Renal pelvis (tissue), 4 donors: ENCODE results near the gene IFIT3. TPM values are rescaled to one million over a fixed set of nuclear protein-coding genes. Genes with fewer than 3 reads are reported as not detected.
A peak's percentile ranks its signal among the peaks of the same experiment; 100 is the strongest.
"Not testable (repeated sequence)": the region's sequence is repeated elsewhere in the genome, so short reads cannot be mapped to it uniquely, and the experiment has no call there.

Experiments used
- DNase-seq: peaks from one replicate; pipeline ENCODE4 v3.0.0-alpha.2; 2013
- polyA plus RNA-seq, 3 donors: library from polyadenylated mRNA; unstranded; fragments of 120-200 nt; gene quantifications; one replicate each; pipeline ENCODE4 v1.2.1, GENCODE V29; 2013; ENCODE audit not compliant: insufficient read length in 3 of 3

IFIT3 gene
- polyA plus RNA-seq, 3 donors = 10.5 to 14.8 (median 11.0) TPM

DNA sequence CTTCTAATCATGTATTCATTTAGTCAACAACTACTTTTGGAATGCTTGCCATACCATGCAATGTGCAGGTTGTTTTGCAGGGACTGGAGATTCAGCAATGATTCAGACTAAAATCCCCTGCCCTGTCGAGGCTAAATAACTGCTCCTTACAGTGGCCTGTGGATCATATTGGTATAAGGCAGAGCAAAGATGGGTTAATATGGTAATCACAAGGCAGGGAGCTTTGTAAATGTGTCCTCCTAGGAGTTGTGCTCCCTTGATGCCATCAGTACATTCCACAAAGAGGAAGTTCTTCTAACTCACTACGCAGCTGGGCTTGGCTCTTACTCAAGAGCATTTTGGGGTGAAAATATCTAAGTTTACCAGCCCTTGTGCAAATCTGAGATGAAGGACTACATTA lies 26.6 kb upstream of the IFIT3 start:
- no peak for DNase-seq

DNA sequence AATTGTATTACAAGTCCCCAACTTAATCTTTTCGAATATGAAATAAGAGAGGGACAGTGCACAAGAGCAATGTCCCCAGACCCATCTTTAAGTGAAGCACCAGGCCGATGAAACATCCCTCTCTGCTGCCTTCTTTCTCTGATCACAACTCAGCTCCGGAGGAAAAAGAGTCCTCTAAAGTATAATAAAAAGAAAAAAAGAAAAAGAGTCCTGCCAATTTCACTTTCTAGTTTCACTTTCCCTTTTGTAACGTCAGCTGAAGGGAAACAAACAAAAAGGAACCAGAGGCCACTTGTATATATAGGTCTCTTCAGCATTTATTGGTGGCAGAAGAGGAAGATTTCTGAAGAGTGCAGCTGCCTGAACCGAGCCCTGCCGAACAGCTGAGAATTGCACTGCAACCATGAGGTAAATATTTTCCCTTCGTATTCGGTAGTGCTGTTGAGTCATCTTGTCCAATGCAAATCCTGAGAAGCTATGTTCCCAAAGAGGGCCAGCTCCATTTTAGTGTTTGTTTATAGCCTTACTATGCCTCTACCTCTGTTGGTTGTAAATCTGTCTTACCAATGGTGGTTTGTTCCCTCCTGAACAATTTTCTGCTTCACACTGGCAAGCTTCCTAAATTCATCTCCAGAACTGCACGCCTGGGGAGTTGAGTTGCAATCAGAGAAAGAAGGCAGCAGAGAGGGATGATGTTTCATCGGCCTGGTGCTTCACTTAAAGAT lies 25.9 kb upstream of the IFIT3 start, which contains the start of gene IFIT2:
Gene IFIT2, plus strand, starts transcription at position 326 of the 725 bp plus-strand sequence. Its CDS starts 78 bp downstream, at position 404.
- DNase-seq = peak; percentile 64

DNA sequence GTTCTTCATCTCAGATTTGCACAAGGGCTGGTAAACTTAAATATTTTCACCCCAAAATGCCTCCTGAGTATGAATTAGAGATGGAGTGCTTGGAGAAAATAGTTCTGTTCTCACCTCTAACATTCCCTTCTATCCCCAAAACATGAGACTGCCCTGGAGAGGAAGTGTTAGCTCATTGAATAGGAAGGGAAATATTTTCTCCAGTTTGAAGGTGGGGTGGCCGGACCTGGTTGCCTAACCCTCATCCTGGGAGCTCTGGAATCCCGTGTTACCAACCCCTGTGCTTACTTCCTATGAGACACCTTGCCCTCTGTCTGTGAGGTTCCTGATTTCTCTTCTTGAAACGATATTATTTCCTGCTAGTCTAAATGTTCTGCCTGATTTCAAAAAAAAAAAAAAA lies 25.2 kb upstream of the IFIT3 start:
- DNase-seq = no peak

DNA sequence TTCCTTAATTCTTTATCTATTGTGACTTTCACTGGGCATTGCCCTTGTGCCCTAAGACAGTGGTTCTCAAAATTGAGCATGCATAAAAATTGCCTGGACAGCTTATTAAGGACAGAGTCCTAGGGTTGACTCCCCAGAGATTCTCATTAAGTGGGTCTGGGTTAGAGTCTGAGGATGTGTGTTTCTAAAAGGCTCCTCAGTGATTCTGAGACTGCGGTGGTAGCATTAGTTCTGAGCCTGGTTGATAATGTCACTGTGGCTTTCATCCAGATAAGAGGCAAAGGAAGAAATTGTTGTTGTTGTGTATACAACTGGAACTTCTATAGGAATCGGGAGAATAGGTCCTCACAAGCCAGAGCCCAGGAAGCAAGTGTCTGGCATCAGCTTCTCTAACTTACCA lies 24.6 kb upstream of the IFIT3 start:
- DNase-seq = no peak

GRCh38 chr10:89304026-89304425 lies 23.8 kb upstream of the IFIT3 start:
- no peak for DNase-seq

GRCh38 chr10:89304446-89304845 lies 23.4 kb upstream of the IFIT3 start:
- DNase-seq = no peak

DNA sequence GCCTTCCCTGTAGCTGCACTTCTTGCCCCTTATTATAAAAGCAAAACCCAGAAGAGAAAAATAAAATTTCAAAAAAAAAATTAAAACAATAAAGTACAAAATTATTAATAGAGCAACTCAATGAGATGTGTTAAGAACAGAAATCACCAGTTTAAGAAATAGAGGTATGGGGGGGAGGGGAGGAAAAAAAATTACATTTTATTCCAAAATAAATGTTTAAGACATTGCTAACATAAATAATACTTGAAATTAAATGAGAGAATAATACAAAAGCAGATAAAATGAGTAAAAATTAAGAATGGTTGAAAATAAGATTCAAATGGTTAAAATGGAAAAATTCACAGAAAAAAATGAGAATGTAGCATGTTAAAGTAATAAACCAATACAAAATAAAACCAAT lies 22.9 kb upstream of the IFIT3 start:
- no peak for DNase-seq

GRCh38 chr10:89305766-89306433 lies 21.9 kb upstream of the IFIT3 start:
- DNase-seq = no peak

DNA sequence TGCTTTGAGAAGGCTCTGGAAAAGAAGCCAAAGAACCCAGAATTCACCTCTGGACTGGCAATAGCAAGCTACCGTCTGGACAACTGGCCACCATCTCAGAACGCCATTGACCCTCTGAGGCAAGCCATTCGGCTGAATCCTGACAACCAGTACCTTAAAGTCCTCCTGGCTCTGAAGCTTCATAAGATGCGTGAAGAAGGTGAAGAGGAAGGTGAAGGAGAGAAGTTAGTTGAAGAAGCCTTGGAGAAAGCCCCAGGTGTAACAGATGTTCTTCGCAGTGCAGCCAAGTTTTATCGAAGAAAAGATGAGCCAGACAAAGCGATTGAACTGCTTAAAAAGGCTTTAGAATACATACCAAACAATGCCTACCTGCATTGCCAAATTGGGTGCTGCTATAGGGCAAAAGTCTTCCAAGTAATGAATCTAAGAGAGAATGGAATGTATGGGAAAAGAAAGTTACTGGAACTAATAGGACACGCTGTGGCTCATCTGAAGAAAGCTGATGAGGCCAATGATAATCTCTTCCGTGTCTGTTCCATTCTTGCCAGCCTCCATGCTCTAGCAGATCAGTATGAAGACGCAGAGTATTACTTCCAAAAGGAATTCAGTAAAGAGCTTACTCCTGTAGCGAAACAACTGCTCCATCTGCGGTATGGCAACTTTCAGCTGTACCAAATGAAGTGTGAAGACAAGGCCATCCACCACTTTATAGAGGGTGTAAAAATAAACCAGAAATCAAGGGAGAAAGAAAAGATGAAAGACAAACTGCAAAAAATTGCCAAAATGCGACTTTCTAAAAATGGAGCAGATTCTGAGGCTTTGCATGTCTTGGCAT lies 21.1 kb upstream of the IFIT3 start:
- DNase-seq = no peak

- DNase-seq = no peak
Measured at GRCh38 chr10:89307269-89307577, 20.6 kb upstream of the IFIT3 start.

DNA sequence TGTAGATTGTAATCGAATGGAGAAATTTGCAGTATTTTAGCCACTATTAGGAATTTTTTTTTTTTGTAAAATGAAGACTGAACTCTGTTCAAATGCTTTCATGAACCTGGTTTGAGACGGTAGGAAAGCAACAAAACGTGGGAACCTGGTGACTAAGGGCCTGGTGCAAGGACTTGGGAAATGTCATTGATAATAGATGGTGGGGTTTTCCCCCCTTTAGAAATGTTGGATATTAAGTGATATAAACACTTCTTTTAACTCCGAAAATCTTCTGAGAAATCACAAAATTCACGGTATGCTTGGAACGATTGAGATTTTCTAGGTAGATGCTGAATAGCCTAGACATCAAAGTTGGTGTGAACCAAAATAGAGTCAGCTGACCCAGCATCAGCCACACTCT lies 19.5 kb upstream of the IFIT3 start:
- no peak for DNase-seq

DNA sequence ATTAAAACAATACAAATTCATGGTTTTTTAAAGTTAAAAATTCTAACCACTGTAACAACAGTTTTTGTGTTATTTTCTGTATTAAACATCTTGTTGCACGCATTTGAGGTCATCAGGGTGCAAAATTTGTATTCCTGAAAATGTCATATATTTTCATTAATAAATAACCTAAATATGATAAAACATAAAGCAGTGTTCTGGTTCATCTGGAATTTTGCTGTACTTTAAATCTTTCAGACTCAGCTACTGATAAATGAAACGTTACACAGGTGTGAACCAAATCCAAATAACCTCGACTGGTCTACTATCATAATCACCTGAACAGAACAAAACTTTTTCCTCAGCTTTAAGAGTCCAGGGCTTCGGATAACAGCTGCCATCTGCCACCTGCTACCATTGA lies 19.1 kb upstream of the IFIT3 start:
- no peak for DNase-seq

- no peak for DNase-seq
Measured at GRCh38 chr10:89309156-89310055, 18.4 kb upstream of the IFIT3 start.

DNA sequence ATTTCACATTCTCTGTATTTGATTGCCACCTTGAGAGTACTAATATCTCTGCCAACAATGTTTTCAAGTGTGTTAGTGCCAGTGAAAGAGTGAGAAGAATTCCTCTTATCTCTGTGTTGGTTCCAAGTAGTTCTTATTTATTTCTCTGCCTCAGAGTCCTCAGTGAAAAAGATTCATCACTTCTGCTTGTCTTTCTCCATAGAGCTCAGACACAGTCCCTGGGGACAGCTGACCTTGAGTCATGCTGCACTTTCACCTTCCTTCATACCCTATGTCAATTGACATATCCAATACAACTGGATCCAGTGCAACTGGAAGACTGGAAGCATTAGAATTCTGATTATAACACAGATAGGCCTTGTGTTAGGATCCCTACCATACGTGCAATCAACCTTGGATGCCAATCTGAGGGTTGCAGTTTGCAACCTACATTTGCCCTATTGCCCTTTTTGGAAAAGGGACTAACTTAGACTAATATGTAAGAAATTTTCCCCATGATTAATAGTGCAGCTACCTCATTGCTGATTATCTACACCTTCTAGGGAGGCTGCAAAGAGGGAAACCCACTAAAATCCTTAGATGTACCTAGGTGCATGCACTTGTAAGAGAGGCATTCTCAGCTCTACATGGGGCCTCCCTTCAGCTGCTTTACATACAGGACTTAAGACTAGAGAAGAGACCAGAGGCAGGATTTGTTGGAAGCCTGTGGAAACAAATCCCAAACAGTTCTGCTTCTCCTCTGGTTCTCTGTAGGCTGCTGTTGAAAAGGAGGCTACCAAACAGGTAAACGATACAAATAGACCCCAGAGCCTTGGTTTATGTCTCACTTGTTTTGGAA lies 17.5 kb upstream of the IFIT3 start:
- no peak for DNase-seq

DNA sequence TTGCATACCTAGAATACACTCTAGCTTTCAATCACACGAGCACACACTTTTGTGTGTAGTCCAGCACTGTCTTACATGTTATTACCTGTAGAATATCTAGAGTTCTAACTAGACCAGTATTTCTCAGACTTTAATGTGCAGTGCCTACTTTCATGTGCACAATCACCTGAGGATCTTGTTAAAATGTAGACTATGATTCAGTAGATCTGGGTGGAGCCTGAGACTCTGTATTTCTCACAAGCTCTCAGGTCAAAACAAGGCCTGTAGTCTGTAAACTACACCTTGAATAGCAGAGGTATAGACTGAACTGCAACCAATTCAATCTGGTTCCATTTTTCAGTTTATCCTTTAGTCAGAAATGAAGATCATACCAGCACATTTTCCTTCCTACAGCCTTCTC lies 14.8 kb upstream of the IFIT3 start:
- no peak for DNase-seq

DNA sequence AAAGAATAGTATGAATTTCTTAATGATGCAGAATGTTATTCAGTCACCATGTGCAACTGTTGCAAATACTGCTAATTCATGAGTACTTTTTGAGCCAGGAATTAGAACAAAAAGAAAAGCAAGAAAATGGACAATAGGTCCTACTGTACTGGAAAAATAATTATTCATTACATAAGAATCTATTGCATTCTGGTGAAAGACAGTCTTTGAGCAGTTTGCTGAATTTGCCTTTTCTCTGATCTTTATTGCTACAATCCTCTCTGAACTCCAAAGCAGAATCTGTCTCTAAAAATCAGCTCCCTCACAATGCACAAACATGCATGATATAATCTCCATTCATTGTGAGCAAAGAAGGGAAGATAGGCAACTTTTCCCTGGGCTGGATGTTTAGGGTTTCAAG lies 13.1 kb upstream of the IFIT3 start:
- no peak for DNase-seq

- not testable (repeated sequence) for DNase-seq
Measured at GRCh38 chr10:89318047-89318446, 9.8 kb upstream of the IFIT3 start.

DNA sequence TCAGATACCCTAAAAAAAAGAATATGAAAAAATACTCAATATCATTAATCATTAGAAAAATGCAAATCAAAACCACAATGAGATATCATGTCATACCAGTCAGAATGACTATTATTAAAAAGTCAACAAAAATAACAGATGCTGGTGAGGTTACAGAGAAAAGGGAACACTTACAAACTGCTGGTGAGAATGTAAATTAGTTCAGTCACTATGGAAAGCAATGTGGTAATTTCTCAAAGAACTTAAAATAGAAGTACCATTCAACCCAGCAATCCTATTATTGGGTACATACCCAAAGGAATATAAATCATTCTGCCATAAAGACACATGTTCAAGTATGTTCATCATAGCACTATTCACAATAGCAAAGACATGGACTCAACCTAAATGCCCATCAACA lies 2.7 kb upstream of the IFIT3 start:
- DNase-seq = not testable (repeated sequence)

- DNase-seq = not testable (repeated sequence)
Measured at GRCh38 chr10:89325856-89326255, 1.9 kb upstream of the IFIT3 start.

GRCh38 chr10:89329151-89329550 lies 1.4 kb downstream of the IFIT3 start:
- DNase-seq = no peak

DNA sequence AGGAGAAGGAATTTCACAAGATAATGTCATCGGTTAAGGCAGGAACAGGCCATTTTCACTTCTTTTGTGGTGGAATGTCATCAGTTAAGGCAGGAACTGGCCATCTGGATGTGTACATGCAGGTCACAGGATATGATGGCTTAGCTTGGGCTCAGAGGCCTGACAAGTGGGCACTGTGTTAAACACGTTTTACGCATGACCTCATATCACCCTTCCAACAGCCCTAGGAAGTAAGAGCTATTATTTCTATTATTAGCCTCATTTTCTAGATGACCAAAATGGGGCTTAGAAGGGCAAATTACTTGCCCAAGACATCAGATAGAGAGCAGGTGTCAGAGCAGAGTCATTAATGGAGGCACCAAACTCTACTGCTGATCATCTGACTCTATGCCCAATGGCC lies 2.2 kb downstream of the IFIT3 start:
- not testable (repeated sequence) for DNase-seq
